HepG2 (cell line): ENCODE data around the gene TAMALIN. TPM values are rescaled to one million over a fixed set of nuclear protein-coding genes. Genes with fewer than 3 reads are reported as not detected.

Experiments used
- AGO2 ChIP-seq: fragments of 200-400 bp; formaldehyde crosslinking; optimal IDR thresholded peaks from 2 replicates; pipeline ENCODE3; 2017; ENCODE audit warnings: mild to moderate bottlenecking, low read depth, low read length, moderate library complexity
- ATF2 ChIP-seq: sonication (generic); formaldehyde crosslinking; IDR thresholded peaks from 2 replicates; pipeline ENCODE4 v1.4.0; 2020; ENCODE audit warnings: missing genetic modification reagents
- BCL6 ChIP-seq: IDR thresholded peaks from 2 replicates; pipeline ENCODE4 v1.6.1; 2016; ENCODE audit warnings: missing genetic modification reagents, missing compliant biosample characterization
- CBX5 ChIP-seq: sonication (generic); formaldehyde crosslinking; IDR thresholded peaks from 2 replicates; pipeline ENCODE4 v1.4.0; 2020; ENCODE audit warnings: missing genetic modification reagents, borderline replicate concordance
- ELF3 ChIP-seq: IDR thresholded peaks from 2 replicates; pipeline ENCODE4 v1.6.1; 2016; ENCODE audit warnings: missing genetic modification reagents, missing compliant biosample characterization
- HOXA9 ChIP-seq: sonication (generic); formaldehyde crosslinking; IDR thresholded peaks from 2 replicates; pipeline ENCODE4 v1.8.1; 2022; ENCODE audit warnings: missing genetic modification reagents, mild to moderate bottlenecking, moderate library complexity, borderline replicate concordance
- KDM1A ChIP-seq: IDR thresholded peaks from 2 replicates; pipeline ENCODE4 v1.6.1; 2016; ENCODE audit warnings: missing compliant biosample characterization
- KDM4B ChIP-seq: sonication (generic); formaldehyde crosslinking; IDR thresholded peaks from 2 replicates; pipeline ENCODE4 v1.4.0; 2020; ENCODE audit warnings: missing genetic modification reagents
- KDM6A ChIP-seq: IDR thresholded peaks from 2 replicates; pipeline ENCODE4 v1.6.1; 2016; ENCODE audit warnings: low read depth
- MAX ChIP-seq: IDR thresholded peaks from 2 replicates; pipeline ENCODE4 v1.6.1; 2012; ENCODE audit warnings: inconsistent platforms
- MEIS1 ChIP-seq: sonication (generic); formaldehyde crosslinking; IDR thresholded peaks from 2 replicates; pipeline ENCODE4 v1.9.0; 2021; ENCODE audit warnings: mild to moderate bottlenecking, missing genetic modification reagents, moderate library complexity, borderline replicate concordance
- MTF1 ChIP-seq: sonication (generic); formaldehyde crosslinking; IDR thresholded peaks from 2 replicates; pipeline ENCODE4 v1.5.0; 2020; ENCODE audit warnings: missing genetic modification reagents
- MYNN ChIP-seq: sonication (generic); formaldehyde crosslinking; IDR thresholded peaks from 2 replicates; pipeline ENCODE4 v1.4.0; 2020; ENCODE audit warnings: mild to moderate bottlenecking, low read depth, missing genetic modification reagents
- PITX1 ChIP-seq: sonication (generic); formaldehyde crosslinking; IDR thresholded peaks from 2 replicates; pipeline ENCODE4 v1.5.1; 2020; ENCODE audit warnings: mild to moderate bottlenecking, missing genetic modification reagents
- POLR2A ChIP-seq, 2 experiments: IDR thresholded peaks; 2 replicates each; pipeline ENCODE4 v1.6.1; 2011; ENCODE audit warnings: low read depth in 2 of 2, low read length in 2 of 2, mild to moderate bottlenecking in 1 of 2, moderate library complexity in 1 of 2; ENCODE audit not compliant: insufficient read depth in 1 of 2
- RARA ChIP-seq: IDR thresholded peaks from 2 replicates; pipeline ENCODE4 v1.6.1; 2016; ENCODE audit warnings: missing genetic modification reagents, missing compliant biosample characterization
- SIX4 ChIP-seq: sonication (generic); formaldehyde crosslinking; IDR thresholded peaks from 2 replicates; pipeline ENCODE4 v1.4.0; 2020; ENCODE audit warnings: missing genetic modification reagents
- SMC3 ChIP-seq: IDR thresholded peaks from 2 replicates; pipeline ENCODE4 v1.6.1; 2011; ENCODE audit warnings: low read length, improper control_type of control experiment
- SP2 ChIP-seq: sonication (generic); formaldehyde crosslinking; IDR thresholded peaks from 2 replicates; pipeline ENCODE4 v1.5.1; 2020; ENCODE audit warnings: mild to moderate bottlenecking, missing genetic modification reagents
- TSC22D2 ChIP-seq: sonication (generic); formaldehyde crosslinking; IDR thresholded peaks from 2 replicates; pipeline ENCODE4 v1.5.1; 2020; ENCODE audit warnings: missing genetic modification reagents, mild to moderate bottlenecking, borderline replicate concordance
- ZKSCAN8 ChIP-seq: IDR thresholded peaks from 2 replicates; pipeline ENCODE4 v1.6.1; 2016; ENCODE audit warnings: borderline replicate concordance, missing genetic modification reagents, missing compliant biosample characterization
- ZNF597 ChIP-seq: sonication (generic); formaldehyde crosslinking; IDR thresholded peaks from 2 replicates; pipeline ENCODE4 v1.5.0; 2020; ENCODE audit warnings: missing genetic modification reagents
- ZNF761 ChIP-seq: sonication (generic); formaldehyde crosslinking; conservative IDR thresholded peaks from 2 replicates; pipeline ENCODE4 v1.4.0; 2020; ENCODE audit warnings: mild to moderate bottlenecking, missing genetic modification reagents
- ZNF777 ChIP-seq: sonication (generic); formaldehyde crosslinking; IDR thresholded peaks from 2 replicates; pipeline ENCODE4 v1.4.0; 2020; ENCODE audit warnings: missing genetic modification reagents
- polyA plus RNA-seq, 8 experiments: library from polyadenylated mRNA; depleted of rRNA in 3 of 8; stranded (reverse) in 7 of 8; unstranded in 1 of 8; fragments of >200 nt; fragmentation: Illumina TruSeq in 4 of 8; extraction: Trizol in 4 of 8; gene quantifications; 2 replicates each; pipeline versions ENCODE4 v1.2.1 to v1.2.3, GENCODE V29; 2011 to 2016; ENCODE audit warnings: low read depth in 4 of 8, missing spikeins in 1 of 8, mixed read lengths in 1 of 8; ENCODE audit not compliant: insufficient read depth in 1 of 8
- total RNA-seq, 5 experiments: library from RNA; depleted of rRNA; stranded (reverse); fragments of >200 nt; fragmentation: Illumina TruSeq; extraction: Trizol; gene quantifications; 2 replicates each; pipeline ENCODE4 v1.2.3, GENCODE V29; 2016; ENCODE audit warnings: low read depth in 1 of 5
- TF ChIP-seq, protein P1 (sequence below): sonication (generic); formaldehyde crosslinking; IDR thresholded peaks from 2 replicates; pipeline ENCODE4 v1.4.0; 2020; ENCODE audit warnings: missing genetic modification reagents
- TF ChIP-seq, protein P2 (sequence below): sonication (generic); formaldehyde crosslinking; IDR thresholded peaks from 2 replicates; pipeline ENCODE4 v1.4.0; 2020; ENCODE audit warnings: missing genetic modification reagents

The TAMALIN gene
- total and polyA plus RNA-seq, 2 of the 13 experiments (the other 11 are each of a cell fraction or from before 2014, with no cell fraction given), result 2.9 to 10.9 TPM

- peak; percentile 57 for TF ChIP-seq MAX
- TF ChIP-seq ZNF761 (CRISPR knock-in tag), result peak; percentile 66
- no peak; the same call in 1 of the 2 replicates for TF ChIP-seq SP2 (CRISPR knock-in tag)
- TF ChIP-seq AGO2, result peak; percentile 12
- TF ChIP-seq RARA (CRISPR knock-in tag), result peak; percentile 30; the same call in 1 of the 2 replicates
- TF ChIP-seq KDM6A (CRISPR knock-in tag), result no peak
- TF ChIP-seq MYNN (CRISPR knock-in tag), result no peak; the same call in 1 of the 2 replicates
- TF ChIP-seq ZNF777 (CRISPR knock-in tag), result peak; percentile 80
- TF ChIP-seq TSC22D2 (CRISPR knock-in tag), result no peak
- TF ChIP-seq ELF3 (CRISPR knock-in tag), result peak; percentile 37; the same call in 1 of the 2 replicates
- TF ChIP-seq, protein P1, sequence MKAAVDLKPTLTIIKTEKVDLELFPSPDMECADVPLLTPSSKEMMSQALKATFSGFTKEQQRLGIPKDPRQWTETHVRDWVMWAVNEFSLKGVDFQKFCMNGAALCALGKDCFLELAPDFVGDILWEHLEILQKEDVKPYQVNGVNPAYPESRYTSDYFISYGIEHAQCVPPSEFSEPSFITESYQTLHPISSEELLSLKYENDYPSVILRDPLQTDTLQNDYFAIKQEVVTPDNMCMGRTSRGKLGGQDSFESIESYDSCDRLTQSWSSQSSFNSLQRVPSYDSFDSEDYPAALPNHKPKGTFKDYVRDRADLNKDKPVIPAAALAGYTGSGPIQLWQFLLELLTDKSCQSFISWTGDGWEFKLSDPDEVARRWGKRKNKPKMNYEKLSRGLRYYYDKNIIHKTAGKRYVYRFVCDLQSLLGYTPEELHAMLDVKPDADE, result no peak
- 0 out of 2 replicates have a peak, but pooled peaks have one; percentile 24 for TF ChIP-seq PITX1 (CRISPR knock-in tag)
- TF ChIP-seq, protein P2, sequence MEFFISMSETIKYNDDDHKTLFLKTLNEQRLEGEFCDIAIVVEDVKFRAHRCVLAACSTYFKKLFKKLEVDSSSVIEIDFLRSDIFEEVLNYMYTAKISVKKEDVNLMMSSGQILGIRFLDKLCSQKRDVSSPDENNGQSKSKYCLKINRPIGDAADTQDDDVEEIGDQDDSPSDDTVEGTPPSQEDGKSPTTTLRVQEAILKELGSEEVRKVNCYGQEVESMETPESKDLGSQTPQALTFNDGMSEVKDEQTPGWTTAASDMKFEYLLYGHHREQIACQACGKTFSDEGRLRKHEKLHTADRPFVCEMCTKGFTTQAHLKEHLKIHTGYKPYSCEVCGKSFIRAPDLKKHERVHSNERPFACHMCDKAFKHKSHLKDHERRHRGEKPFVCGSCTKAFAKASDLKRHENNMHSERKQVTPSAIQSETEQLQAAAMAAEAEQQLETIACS, result no peak
- no peak for TF ChIP-seq HOXA9
- no peak for TF ChIP-seq SMC3
- TF ChIP-seq SIX4 (CRISPR knock-in tag), result no peak; the same call in 1 of the 2 replicates
- no peak for TF ChIP-seq MTF1 (CRISPR knock-in tag)
- TF ChIP-seq MEIS1 (CRISPR knock-in tag), result no peak
- no peak for TF ChIP-seq ZNF597
- no peak for TF ChIP-seq ATF2 (CRISPR knock-in tag)
- TF ChIP-seq KDM4B (CRISPR knock-in tag), result no peak
- TF ChIP-seq CBX5 (CRISPR knock-in tag), result peak; percentile 32; the same call in 1 of the 2 replicates
- TF ChIP-seq KDM1A (CRISPR knock-in tag), result no peak
- peak; percentile 89 to 93 for TF ChIP-seq POLR2A (IDR thresholded peaks at IDR 0.05; ENCODE audit: insufficient read depth in 1 of 2, low read depth in 2 of 2, low read length in 2 of 2)
- TF ChIP-seq ZKSCAN8 (CRISPR knock-in tag), result no peak
- TF ChIP-seq BCL6 (CRISPR knock-in tag), result peak; percentile 16; the same call in 1 of the 2 replicates
Measured at GRCh38 chr12:52050758-52051541, 44.2 kb downstream of the TAMALIN start, which contains the start of gene NR4A1 (continued).
